ENCODE measurements around the gene SREBF2. TPM values are rescaled to one million over a fixed set of nuclear protein-coding genes. Genes with fewer than 3 reads are reported as not detected.
A peak's percentile ranks its signal among the peaks of the same experiment; 100 is the strongest.

The SREBF2 gene
- total RNA-seq, 3 donors from 2014 or later (not counting 1 experiment from before 2014, with no cell fraction given) = 101 to 106 (median 105) TPM

- Histone ChIP-seq H3K4me1 (ENCODE audit: control insufficient read depth, insufficient read depth, low read length) (peaks cover 15% of the 10 kb centered on the region), H3K4me3 (ENCODE audit: low read length) (no peak overlapping the region), H3K9me3 (ENCODE audit: control insufficient read depth, insufficient read depth, low read length) (no peaks in the 10 kb centered on the region), H3K36me3 (ENCODE audit: control insufficient read depth, insufficient read depth, low read length) (no peaks in the 10 kb centered on the region), H3K27me3 (ENCODE audit: control insufficient read depth, insufficient read depth, low read length) (no peaks in the 10 kb centered on the region), H3K27ac (ENCODE audit: low read length) (no peak overlapping the region)
- peak overlapping the region; percentile 7 to 13 for H3K27ac Mint-ChIP-seq
- intact Hi-C loops (cut with micrococcal nuclease) = no loop called here
- no peaks in the 10 kb centered on the region for H3K27me3 Mint-ChIP-seq (ENCODE audit: low read depth in 2 of 2)
- no peaks in the 10 kb centered on the region for H3K36me3 Mint-ChIP-seq
- ATAC-seq (no peak), DNase-seq (no peak)
- H3K4me3 Mint-ChIP-seq = no peak overlapping the region
- H3K4me1 Mint-ChIP-seq = peaks cover 45 to 60% of the 10 kb centered on the region in 2 donors
- 83% methylated on average over 3 of the region's 3 CpGs for WGBS (ENCODE audit: insufficient coverage)
- H3K9me3 Mint-ChIP-seq = no peaks in the 10 kb centered on the region
- TF ChIP-seq CTCF (IDR thresholded peaks at IDR 0.05) = no peak
These were observed 11.6 kb downstream of the SREBF2 start for GRCh38 chr22:41844513-41844912.

DNA sequence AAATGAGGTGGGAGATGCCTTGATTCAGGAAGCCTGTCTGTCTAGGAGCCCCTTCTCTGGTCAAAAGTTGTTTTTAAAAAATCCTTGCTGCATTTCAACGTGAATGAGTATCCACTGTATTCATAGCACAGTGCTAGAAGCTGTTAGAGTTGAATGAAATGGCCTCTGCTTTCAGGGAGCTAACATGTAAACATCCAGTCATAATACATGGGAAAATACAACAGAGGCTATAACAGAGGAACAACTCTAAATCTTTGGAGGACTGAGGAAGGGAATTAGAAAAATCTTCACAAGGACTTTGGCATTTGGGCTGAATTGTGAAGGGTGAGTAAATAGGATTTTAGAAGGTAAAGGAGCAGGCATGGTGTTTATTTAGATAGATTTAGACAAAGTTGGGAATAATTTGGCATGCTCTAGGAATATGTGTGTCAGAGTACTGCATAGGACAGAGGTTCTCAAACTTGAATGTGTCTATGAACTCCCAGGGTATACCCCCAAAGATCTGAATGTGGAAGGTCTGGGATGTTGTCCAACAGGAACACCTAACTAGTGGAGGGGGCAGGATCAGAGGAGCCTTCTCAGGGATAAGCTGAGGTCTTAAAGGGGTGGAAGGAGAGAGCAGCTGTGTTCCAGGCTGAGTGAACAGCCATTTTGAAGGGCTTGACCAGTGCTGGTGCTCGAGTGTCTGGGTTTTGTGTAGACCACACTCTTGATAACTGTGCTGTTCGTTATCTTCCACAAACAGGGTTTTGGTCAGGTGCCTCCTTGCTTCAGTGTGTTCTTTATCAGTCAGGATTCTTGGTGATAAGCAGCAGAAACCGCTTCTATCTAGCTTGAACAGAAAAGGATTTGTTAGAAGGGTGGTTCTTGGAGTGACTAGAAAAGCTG is 12.7 kb downstream of the SREBF2 start:
- Mint-ChIP-seq H3K36me3 (no peaks in the 10 kb centered on the region), H3K27me3 (ENCODE audit: low read depth in 2 of 2) (no peaks in the 10 kb centered on the region), H3K4me1 (peaks cover 40 to 53% of the 10 kb centered on the region in 2 donors), H3K27ac (peak overlapping the region; percentile 10 to 60), H3K9me3 (no peaks in the 10 kb centered on the region), H3K4me3 (no peak overlapping the region)
- DNase-seq (no peak), ATAC-seq (no peak)
- Histone ChIP-seq H3K27ac (ENCODE audit: low read length) (no peak overlapping the region), H3K36me3 (ENCODE audit: control insufficient read depth, insufficient read depth, low read length) (no peaks in the 10 kb centered on the region), H3K4me1 (ENCODE audit: control insufficient read depth, insufficient read depth, low read length) (peaks cover 15% of the 10 kb centered on the region), H3K4me3 (ENCODE audit: low read length) (no peak overlapping the region), H3K27me3 (ENCODE audit: control insufficient read depth, insufficient read depth, low read length) (no peaks in the 10 kb centered on the region), H3K9me3 (ENCODE audit: control insufficient read depth, insufficient read depth, low read length) (no peaks in the 10 kb centered on the region)
- no peak for TF ChIP-seq CTCF (IDR thresholded peaks at IDR 0.05)
- WGBS (ENCODE audit: insufficient coverage) = 65% methylated on average over 4 of the region's 4 CpGs
- intact Hi-C loops (cut with micrococcal nuclease) = no loop called here

GRCh38 chr22:41846268-41846987 is 13.5 kb downstream of the SREBF2 start:
- ATAC-seq = no peak
- Histone ChIP-seq H3K4me1 (ENCODE audit: control insufficient read depth, insufficient read depth, low read length) (peaks cover 15% of the 10 kb centered on the region), H3K9me3 (ENCODE audit: control insufficient read depth, insufficient read depth, low read length) (no peaks in the 10 kb centered on the region), H3K4me3 (ENCODE audit: low read length) (no peak overlapping the region), H3K27me3 (ENCODE audit: control insufficient read depth, insufficient read depth, low read length) (no peaks in the 10 kb centered on the region), H3K27ac (ENCODE audit: low read length) (no peak overlapping the region), H3K36me3 (ENCODE audit: control insufficient read depth, insufficient read depth, low read length) (no peaks in the 10 kb centered on the region)
- no peaks in the 10 kb centered on the region for H3K9me3 Mint-ChIP-seq
- intact Hi-C loops (cut with micrococcal nuclease) = no loop called here
- peaks cover 36 to 48% of the 10 kb centered on the region in 2 donors for H3K4me1 Mint-ChIP-seq
- peak overlapping the region; percentile 47 to 60 for H3K27ac Mint-ChIP-seq
- no peak overlapping the region for H3K4me3 Mint-ChIP-seq
- no peak for DNase-seq
- WGBS (ENCODE audit: insufficient coverage) = 78% methylated on average over 10 of the region's 10 CpGs
- H3K27me3 Mint-ChIP-seq (ENCODE audit: low read depth in 2 of 2) = no peaks in the 10 kb centered on the region
- no peak for TF ChIP-seq CTCF (IDR thresholded peaks at IDR 0.05)
- no peaks in the 10 kb centered on the region for H3K36me3 Mint-ChIP-seq

Data from natural killer cell (primary cell).